HG03558 (cell line): Measurements from ENCODE around the gene FCGR1A.
"Not testable (repeated sequence)": the region's sequence is repeated elsewhere in the genome, so short reads cannot be mapped to it uniquely, and the experiment has no call there.

Source experiments
- ATAC-seq: cut with Tn5 transposase; IDR thresholded peaks from one replicate; pipeline ENCODE4 v1.9.1; 2021; ENCODE audit warnings: moderate number of reproducible peaks; ENCODE audit not compliant: unreplicated experiment; ENCODE audit errors: extremely low read depth

The FCGR1A gene

DNA sequence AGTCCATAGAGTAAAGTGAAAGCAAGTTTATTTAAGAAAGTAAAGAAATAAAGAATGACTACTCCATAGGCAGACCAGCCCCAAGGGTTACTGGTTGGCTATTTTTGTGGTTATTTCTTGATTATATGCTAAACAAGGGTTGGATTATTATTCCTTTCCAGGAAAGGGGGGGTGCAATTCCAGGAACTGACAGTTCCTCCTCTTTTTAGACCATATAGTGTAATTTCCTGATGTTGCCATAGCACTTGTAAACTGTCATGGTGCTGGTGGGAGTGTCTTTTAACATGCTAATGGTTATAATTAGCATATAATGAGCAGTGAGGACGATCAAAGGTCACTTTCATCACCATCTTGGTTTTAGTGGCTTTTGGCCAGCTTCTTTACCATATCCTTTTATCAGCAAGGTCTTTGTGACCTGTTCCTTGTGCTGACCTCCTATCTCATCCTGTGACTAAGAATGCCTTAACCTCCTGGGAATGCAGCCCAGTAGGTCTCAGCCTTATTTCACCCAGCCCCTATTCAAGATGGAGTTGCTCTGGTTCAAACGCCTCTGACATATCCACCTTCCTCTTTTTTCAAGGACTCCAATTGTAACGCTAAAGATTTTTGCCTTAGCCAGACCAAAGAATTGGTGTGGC is 6.9 kb upstream of the FCGR1A start:
- ATAC-seq = not testable (repeated sequence)

- ATAC-seq = not testable (repeated sequence)
Observed at GRCh38 chr1:149777084-149777483, 5.4 kb upstream of the FCGR1A start.

- not testable (repeated sequence) for ATAC-seq
Observed at GRCh38 chr1:149778313-149778712, 4.2 kb upstream of the FCGR1A start.

DNA sequence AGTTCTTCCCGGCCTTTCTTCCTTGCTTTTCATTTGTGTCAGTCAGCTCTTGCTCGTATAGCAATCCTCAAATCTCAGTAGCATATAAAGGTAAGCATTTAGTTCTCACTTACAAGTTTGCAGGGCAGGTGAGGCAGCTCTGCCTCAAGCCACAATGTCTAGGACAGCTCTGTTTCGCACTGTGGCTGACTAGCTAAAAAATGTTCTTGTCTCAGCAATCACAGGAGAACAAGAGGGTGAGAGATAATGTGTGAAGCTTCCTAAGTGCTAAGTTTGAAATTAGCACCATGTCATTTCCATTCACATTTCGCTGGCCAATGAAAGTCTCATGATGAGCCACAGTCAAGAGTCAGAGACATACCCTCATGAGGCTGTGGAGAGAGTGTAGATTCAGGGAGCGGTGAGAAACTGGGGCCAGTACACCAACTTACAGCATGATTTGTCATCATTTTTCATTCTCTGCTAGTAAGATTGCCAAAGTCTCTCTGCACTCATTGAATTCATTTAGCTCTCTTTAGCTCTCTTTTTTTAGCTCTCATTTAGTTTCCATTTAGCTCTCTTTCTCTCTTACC is 995 bp upstream of the FCGR1A start:
- ATAC-seq = not testable (repeated sequence)

DNA sequence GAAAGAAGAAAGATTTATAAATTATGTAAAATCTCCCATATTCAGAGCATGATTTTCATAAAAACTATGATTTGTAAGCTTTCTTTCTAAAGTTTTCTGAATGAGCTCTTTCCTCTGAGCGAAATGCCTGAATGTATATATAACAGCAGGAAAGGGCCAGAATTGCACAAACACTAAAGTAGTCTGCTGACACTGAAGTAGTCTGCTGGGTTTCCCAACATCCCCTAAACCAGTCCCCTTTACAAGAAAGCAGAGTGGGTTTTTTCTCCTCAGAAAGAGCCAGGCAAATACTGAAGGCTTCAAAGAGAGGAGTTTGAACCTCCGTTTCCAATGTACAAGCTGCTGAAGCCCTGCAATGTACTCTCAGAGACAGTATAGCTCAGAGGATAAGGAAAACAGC is 795 bp downstream of the FCGR1A start:
- ATAC-seq = not testable (repeated sequence)

- not testable (repeated sequence) for ATAC-seq
Observed at GRCh38 chr1:149783868-149784267, 1.4 kb downstream of the FCGR1A start.

- ATAC-seq = not testable (repeated sequence)
Observed at GRCh38 chr1:149787688-149788451, 5.4 kb downstream of the FCGR1A start.

DNA sequence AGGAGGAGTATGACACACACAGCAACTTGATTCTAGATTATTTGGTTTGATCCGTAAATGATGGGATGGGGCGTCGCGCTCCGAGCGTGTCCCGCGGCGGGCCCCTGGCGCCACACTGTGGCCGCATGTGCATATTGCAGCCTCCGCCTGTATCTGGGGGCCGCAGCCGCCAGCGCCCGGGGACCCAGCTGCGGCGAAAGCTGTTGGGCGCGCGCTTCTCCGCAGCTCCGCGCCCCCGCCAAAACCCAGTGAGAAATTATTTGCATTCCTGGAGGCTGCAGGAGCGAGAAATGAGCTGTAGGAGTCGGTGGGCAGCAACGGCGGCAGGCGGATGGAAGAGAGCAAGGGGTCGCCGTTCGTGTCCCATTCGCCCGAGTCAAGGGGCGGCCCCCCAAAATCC is 10.0 kb downstream of the FCGR1A start:
- peak; percentile 25 for ATAC-seq

DNA sequence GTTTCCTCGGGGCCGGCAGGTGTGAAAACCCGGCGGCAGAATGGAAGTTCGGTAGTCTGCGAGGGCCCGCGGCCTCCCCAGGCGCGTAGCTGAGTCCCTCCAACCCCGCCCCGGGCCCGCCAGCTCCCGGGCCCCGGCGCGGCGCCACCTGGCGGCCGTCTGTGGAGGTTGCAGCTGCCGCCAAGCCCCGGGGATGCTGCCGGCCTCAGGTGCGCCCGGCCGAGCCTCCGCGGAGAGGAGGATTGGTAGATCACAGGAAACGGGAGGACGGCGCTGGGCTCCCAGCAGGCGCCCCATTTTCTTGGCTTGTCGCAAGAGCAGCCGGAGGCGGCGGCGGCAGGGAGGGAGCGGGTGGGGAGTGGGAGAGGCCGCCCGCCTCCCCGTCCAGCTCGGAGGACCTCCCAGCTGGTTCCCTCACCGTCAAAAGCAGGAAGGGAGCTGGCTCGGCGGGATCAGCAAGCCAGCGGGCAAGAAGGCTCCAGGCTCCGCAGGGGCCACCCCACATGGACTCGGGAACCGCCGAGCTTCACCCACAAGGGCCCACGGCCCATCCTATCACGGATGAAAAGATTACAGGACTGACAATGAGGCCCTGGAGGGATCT is 10.5 kb downstream of the FCGR1A start:
- ATAC-seq = peak; percentile 56

DNA sequence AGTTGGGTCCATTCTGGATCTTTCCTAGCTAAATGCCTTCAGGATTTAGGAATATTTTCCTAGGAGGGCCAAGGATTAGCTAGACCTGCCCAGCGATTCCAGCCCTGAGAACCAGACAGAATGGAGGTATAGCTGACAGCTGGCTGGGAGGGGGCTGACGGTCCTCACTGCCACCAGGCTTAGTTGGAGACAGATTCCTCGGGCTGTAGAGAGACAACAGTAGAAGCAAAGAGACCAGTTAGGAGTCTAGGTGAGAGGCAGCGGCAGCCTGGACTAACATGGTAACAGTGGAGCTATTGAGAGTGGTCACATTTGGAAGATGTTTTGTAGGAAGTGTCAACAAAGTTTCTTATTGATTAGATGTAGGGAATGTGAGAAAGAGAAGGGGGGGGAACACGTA is 11.4 kb downstream of the FCGR1A start:
- not testable (repeated sequence) for ATAC-seq

- not testable (repeated sequence) for ATAC-seq
Observed at GRCh38 chr1:149801628-149802027, 19.1 kb downstream of the FCGR1A start.

DNA sequence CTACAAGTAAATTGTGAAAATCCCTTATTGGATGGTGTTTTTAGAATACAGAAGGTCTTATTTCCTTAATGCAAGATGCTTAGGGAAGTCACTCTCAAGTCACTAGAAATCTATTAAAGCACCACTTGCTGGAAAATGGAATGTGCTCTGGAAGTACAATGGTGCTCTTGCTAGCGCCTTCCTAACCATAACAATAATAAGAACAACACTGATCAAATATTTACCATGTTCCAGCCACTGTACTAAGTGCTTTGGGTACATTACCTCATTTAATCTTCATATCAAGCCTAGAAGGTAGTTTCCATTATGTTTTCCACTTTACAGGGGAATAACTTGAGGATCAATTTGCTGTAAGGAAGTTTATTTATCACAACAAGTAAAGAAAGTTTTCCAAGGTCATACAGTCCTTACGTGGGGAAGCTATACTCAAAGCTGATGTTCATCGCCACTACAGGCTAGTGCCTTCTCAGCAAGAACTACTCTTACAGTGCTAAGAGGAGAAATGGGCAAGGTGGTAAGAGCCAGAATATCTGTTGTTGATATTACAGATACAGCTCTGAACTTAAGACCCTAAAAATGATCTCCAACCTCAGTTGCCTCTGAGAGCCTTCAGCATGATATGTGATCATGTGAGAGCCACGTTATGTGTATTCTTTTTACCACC is 22.1 kb downstream of the FCGR1A start:
- not testable (repeated sequence) for ATAC-seq

- ATAC-seq = not testable (repeated sequence)
Observed at GRCh38 chr1:149810697-149811405, 28.4 kb downstream of the FCGR1A start.

DNA sequence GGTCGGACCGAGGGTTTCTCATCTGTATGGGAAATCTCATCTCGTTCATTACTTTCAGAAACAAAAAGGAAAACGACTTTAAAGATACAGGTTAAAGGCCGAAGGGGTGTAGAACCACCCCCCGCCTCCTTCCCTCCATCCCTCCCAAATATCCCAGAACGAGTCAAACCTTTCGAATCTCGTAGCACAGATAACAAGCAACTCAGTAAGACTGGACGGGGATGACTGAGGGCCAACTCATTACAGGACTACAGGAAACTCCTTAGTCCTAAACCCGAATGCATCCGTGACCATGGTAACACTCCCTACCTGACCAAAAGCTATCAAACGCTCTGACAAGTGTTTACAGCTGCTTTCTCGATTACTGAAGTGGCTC is 29.0 kb downstream of the FCGR1A start:
- not testable (repeated sequence) for ATAC-seq

DNA sequence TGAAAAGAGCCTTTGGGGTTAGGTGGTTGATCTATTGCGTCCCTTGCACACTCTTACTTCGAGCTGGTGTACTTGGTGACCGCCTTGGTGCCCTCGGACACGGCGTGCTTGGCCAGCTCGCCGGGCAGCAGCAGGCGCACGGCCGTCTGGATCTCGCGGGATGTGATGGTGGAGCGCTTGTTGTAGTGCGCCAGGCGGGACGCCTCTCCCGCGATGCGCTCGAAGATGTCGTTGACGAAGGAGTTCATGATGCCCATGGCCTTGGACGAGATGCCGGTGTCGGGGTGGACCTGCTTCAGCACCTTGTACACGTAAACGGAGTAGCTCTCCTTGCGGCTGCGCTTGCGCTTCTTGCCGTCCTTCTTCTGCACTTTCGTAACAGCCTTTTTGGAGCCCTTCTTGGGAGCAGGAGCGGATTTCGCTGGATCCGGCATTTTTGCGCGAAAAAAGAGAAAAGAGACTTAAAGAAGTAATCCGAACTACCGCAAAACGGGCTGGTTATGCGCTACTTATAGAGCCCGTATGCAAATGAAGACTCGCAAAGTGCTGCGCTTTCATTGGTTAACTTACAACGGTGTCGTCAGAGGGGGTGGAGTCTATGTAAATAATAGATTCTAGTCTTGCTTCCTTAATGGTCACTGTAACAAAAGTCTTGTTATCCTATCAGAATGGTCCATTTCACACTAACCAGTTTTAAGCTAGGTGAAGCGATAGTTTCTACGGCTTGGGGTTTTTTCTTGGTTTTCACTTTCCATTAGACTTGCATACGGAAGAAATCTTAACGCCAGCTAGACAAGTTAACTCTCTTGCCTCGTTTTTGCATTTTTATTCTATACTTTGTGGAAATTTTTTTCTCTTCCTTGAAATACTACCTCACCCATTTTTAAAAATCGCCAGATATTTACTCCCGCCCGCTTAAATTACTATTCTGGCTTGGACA is 29.7 kb downstream of the FCGR1A start:
- ATAC-seq = peak; percentile 75

DNA sequence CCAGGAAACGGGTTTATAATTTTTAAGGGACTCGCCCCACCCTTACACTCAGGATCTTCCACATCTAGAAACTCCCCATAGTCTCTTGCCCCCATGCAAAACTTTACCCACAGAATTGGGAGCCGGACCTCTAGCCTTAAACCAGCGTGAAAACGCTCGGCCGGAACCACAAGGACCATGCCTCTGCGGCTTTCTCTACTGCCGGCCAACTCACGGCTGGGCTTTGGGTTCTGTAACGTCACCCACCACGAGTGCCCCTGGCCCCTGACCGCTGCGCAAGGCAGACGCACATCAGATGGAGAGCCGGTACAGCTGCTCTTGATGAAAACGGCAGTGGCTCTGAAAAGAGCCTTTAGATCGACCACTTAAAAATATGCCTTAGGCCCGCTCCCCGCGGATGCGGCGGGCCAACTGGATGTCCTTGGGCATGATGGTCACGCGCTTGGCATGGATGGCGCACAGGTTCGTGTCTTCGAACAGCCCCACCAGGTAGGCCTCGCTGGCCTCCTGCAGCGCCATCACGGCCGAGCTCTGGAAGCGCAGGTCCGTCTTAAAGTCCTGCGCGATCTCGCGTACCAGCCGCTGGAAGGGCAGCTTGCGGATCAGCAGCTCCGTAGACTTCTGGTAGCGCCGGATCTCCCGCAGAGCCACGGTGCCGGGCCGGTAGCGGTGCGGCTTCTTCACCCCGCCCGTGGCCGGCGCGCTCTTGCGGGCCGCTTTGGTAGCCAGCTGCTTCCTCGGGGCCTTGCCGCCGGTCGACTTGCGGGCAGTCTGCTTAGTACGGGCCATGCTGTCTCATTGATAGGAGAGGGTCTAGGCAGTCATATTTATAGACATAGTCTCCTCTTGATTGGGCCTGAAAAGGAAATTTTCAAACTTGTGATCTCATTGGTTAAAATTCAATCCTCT is 30.7 kb downstream of the FCGR1A start:
- not testable (repeated sequence) for ATAC-seq

- ATAC-seq = not testable (repeated sequence)
Observed at GRCh38 chr1:149820387-149820786, 37.9 kb downstream of the FCGR1A start.

- not testable (repeated sequence) for ATAC-seq
Observed at GRCh38 chr1:149826555-149826954, 44.1 kb downstream of the FCGR1A start.
